GM21717 (cell line): ENCODE measurements around the gene GRAP2.
"Not testable (repeated sequence)": the region's sequence is repeated elsewhere in the genome, so short reads cannot be mapped to it uniquely, and the experiment has no call there.

ENCODE experiments used
- ATAC-seq: cut with Tn5 transposase; IDR thresholded peaks from one replicate; pipeline ENCODE4 v1.9.1; 2021; ENCODE audit warnings: mild to moderate bottlenecking, moderate library complexity; ENCODE audit not compliant: unreplicated experiment

The GRAP2 gene

GRCh38 chr22:39896313-39896996, 4.4 kb upstream of the GRAP2 start:
- no peak for ATAC-seq

- ATAC-seq: no peak
These were observed 3.0 kb upstream of the GRAP2 start for GRCh38 chr22:39897841-39898240.

- no peak for ATAC-seq
These were observed 1.9 kb upstream of the GRAP2 start for GRCh38 chr22:39898997-39899396.

GRCh38 chr22:39901565-39902146, 772 bp downstream of the GRAP2 start:
- ATAC-seq: no peak

- ATAC-seq: not testable (repeated sequence)
These were observed 3.1 kb downstream of the GRAP2 start for GRCh38 chr22:39904024-39904423.

GRCh38 chr22:39904862-39905261, 4.0 kb downstream of the GRAP2 start:
- ATAC-seq: no peak

GRCh38 chr22:39905687-39906086, 4.8 kb downstream of the GRAP2 start:
- ATAC-seq: no peak

- ATAC-seq: no peak
These were observed 5.3 kb downstream of the GRAP2 start for GRCh38 chr22:39906207-39906606.

- ATAC-seq: no peak
These were observed 6.2 kb downstream of the GRAP2 start for GRCh38 chr22:39907047-39907446.

- no peak for ATAC-seq
These were observed 6.8 kb downstream of the GRAP2 start for GRCh38 chr22:39907605-39908097.

- ATAC-seq: no peak
These were observed 7.3 kb downstream of the GRAP2 start for GRCh38 chr22:39908136-39908535.

- no peak for ATAC-seq
These were observed 7.9 kb downstream of the GRAP2 start for GRCh38 chr22:39908737-39909136.

GRCh38 chr22:39910876-39911613, 10.2 kb downstream of the GRAP2 start:
- ATAC-seq: no peak

GRCh38 chr22:39913321-39913720, 12.4 kb downstream of the GRAP2 start:
- no peak for ATAC-seq

GRCh38 chr22:39913886-39914285, 13.0 kb downstream of the GRAP2 start:
- ATAC-seq: no peak

GRCh38 chr22:39914584-39914983, 13.7 kb downstream of the GRAP2 start:
- ATAC-seq: no peak

GRCh38 chr22:39915295-39915726, 14.4 kb downstream of the GRAP2 start:
- no peak for ATAC-seq

- no peak for ATAC-seq
These were observed 15.6 kb downstream of the GRAP2 start for GRCh38 chr22:39916496-39916895.

GRCh38 chr22:39917197-39917643, 16.3 kb downstream of the GRAP2 start:
- no peak for ATAC-seq

GRCh38 chr22:39917776-39918495, 17.1 kb downstream of the GRAP2 start:
- ATAC-seq: no peak

GRCh38 chr22:39920134-39920743, 19.4 kb downstream of the GRAP2 start:
- ATAC-seq: no peak
